IMR-90 (cell line): Measurements from ENCODE around the gene APBB1IP. TPM values are rescaled to one million over a fixed set of nuclear protein-coding genes. Genes with fewer than 3 reads are reported as not detected.

Source experiments
- ATAC-seq: fragments of 200-7000 bp; cut with Tn5 transposase; 2 replicates; pipeline ENCODE4 v1.9.1; 2020; ENCODE audit warnings: low read depth, mild to moderate bottlenecking, moderate library complexity
- BruUV-seq: library from RNA; stranded (reverse); fragments of 400-500 nt; replicated peaks from 2 replicates; lab custom pipeline; 2021; lab: Mats Ljungman, UMichigan
- CTCF ChIA-PET: fragments of 300-600 bp; formaldehyde crosslinking; extraction: SDS; loops from one replicate; lab custom pipeline; 2021; ENCODE audit warnings: antibody characterized with exemption; lab: Yijun Ruan, JAX
- POLR2A ChIA-PET: fragments of 300-600 bp; sonication (Branson Sonifier 250); formaldehyde crosslinking; loops from one replicate; lab custom pipeline; 2022; ENCODE audit warnings: antibody characterized with exemption; ENCODE audit not compliant: unreplicated experiment; lab: Charles Lee
- DNase-seq: peaks from one replicate; pipeline ENCODE4 v3.0.0; 2013
- H2AFZ ChIP-seq: replicated peaks from 2 replicates; pipeline ENCODE3; 2013; ENCODE audit warnings: low read length, mild to moderate bottlenecking; ENCODE audit not compliant: poor library complexity
- H2AK5ac ChIP-seq: 2 replicates; pipeline ENCODE4 v1.6.1; 2013; ENCODE audit warnings: low read depth, low read length, inconsistent platforms
- H2AK9ac ChIP-seq: replicated peaks from 2 replicates; pipeline ENCODE3; 2013; ENCODE audit warnings: mild to moderate bottlenecking, low read depth, low read length, moderate library complexity; ENCODE audit not compliant: poor library complexity
- H2BK120ac ChIP-seq: 2 replicates; pipeline ENCODE4 v1.6.1; 2013; ENCODE audit warnings: low read depth, low read length, inconsistent platforms
- H2BK15ac ChIP-seq: 3 replicates; pipeline ENCODE4 v1.6.1; 2013; ENCODE audit warnings: low read depth, low read length, inconsistent platforms
- H2BK20ac ChIP-seq: 2 replicates; pipeline ENCODE4 v1.6.1; 2013; ENCODE audit warnings: low read depth, mild to moderate bottlenecking, inconsistent platforms, low read length, moderate library complexity
- H2BK5ac ChIP-seq: 2 replicates; pipeline ENCODE4 v1.6.1; 2013; ENCODE audit warnings: mild to moderate bottlenecking, low read depth, low read length, inconsistent platforms; ENCODE audit not compliant: poor library complexity, severe bottlenecking
- H3K14ac ChIP-seq: replicated peaks from 2 replicates; pipeline ENCODE4 v1.6.1; 2013; ENCODE audit warnings: low read depth, low read length, inconsistent platforms
- H3K18ac ChIP-seq: 2 replicates; pipeline ENCODE4 v1.6.1; 2013; ENCODE audit warnings: low read depth, low read length, control low read depth
- H3K23ac ChIP-seq: 2 replicates; pipeline ENCODE4 v1.6.1; 2013; ENCODE audit warnings: low read depth, low read length, inconsistent platforms
- H3K27ac ChIP-seq: 2 replicates; pipeline ENCODE4 v1.5.1; 2013; ENCODE audit warnings: mild to moderate bottlenecking, control low read depth, low read length; ENCODE audit not compliant: insufficient read depth
- H3K27me3 ChIP-seq: 2 replicates; pipeline ENCODE4 v1.6.1; 2013; ENCODE audit warnings: low read length; ENCODE audit not compliant: control insufficient read depth, insufficient read depth
- H3K36me3 ChIP-seq: 2 replicates; pipeline ENCODE4 v1.6.1; 2013; ENCODE audit warnings: low read length, mixed read lengths; ENCODE audit not compliant: control insufficient read depth, insufficient read depth
- H3K4ac ChIP-seq: 2 replicates; pipeline ENCODE4 v1.6.1; 2013; ENCODE audit warnings: low read depth, low read length, inconsistent platforms
- H3K4me1 ChIP-seq: 2 replicates; pipeline ENCODE4 v1.6.1; 2013; ENCODE audit warnings: low read length, mixed read lengths; ENCODE audit not compliant: control insufficient read depth, insufficient read depth
- H3K4me2 ChIP-seq: 2 replicates; pipeline ENCODE4 v1.6.1; 2013; ENCODE audit warnings: low read depth, mild to moderate bottlenecking, control low read depth, low read length, moderate library complexity
- H3K4me3 ChIP-seq: 2 replicates; pipeline ENCODE4 v1.5.1; 2013; ENCODE audit warnings: low read depth, mild to moderate bottlenecking, control low read depth, low read length, moderate library complexity; ENCODE audit not compliant: insufficient read depth
- H3K56ac ChIP-seq: 2 replicates; pipeline ENCODE4 v1.6.1; 2013; ENCODE audit warnings: low read length, inconsistent platforms; ENCODE audit not compliant: insufficient read depth; ENCODE audit errors: extremely low read depth
- H3K79me1 ChIP-seq, 2 experiments: 2 replicates each; pipeline ENCODE4 v1.6.1; 2013; ENCODE audit warnings: low read length in 2 of 2, inconsistent platforms in 1 of 2, low read depth in 1 of 2
- H3K9ac ChIP-seq: 2 replicates; pipeline ENCODE4 v1.6.1; 2013; ENCODE audit warnings: low read depth, low read length, control low read depth
- H3K9me1 ChIP-seq: 2 replicates; pipeline ENCODE4 v1.6.1; 2013; ENCODE audit warnings: low read length, inconsistent platforms; ENCODE audit not compliant: insufficient read depth
- H3K9me3 ChIP-seq: 2 replicates; pipeline ENCODE4 v1.6.1; 2013; ENCODE audit warnings: low read length; ENCODE audit not compliant: control insufficient read depth, insufficient read depth
- H4K20me1 ChIP-seq: 2 replicates; pipeline ENCODE4 v1.6.1; 2013; ENCODE audit warnings: low read length, inconsistent platforms; ENCODE audit not compliant: insufficient read depth
- H4K5ac ChIP-seq: 2 replicates; pipeline ENCODE4 v1.6.1; 2013; ENCODE audit warnings: mild to moderate bottlenecking, low read depth, low read length, control low read depth
- H4K8ac ChIP-seq, 2 experiments: 2 replicates each; pipeline ENCODE4 v1.6.1; 2013; ENCODE audit warnings: low read depth in 2 of 2, low read length in 2 of 2, control low read depth in 1 of 2, inconsistent platforms in 1 of 2
- H4K91ac ChIP-seq: 2 replicates; pipeline ENCODE4 v1.6.1; 2013; ENCODE audit warnings: low read depth, low read length, inconsistent platforms; ENCODE audit not compliant: insufficient read depth
- BHLHE40 ChIP-seq: fragments of 150-350 bp; IDR thresholded peaks from 2 replicates; pipeline ENCODE4 v1.6.1; 2016; ENCODE audit warnings: mild to moderate bottlenecking, low read depth, low read length
- CEBPB ChIP-seq: IDR thresholded peaks from 2 replicates; pipeline ENCODE4 v1.6.1; 2012; ENCODE audit warnings: low read depth, low read length, improper control_type of control experiment
- CHD1 ChIP-seq: IDR thresholded peaks from 2 replicates; pipeline ENCODE4 v1.6.1; 2012; ENCODE audit warnings: low read depth, low read length, improper control_type of control experiment
- ELK1 ChIP-seq: fragments of 150-350 bp; IDR thresholded peaks from 2 replicates; pipeline ENCODE4 v1.6.1; 2016; ENCODE audit warnings: low read depth, mild to moderate bottlenecking, low read length, moderate library complexity, borderline replicate concordance
- FOS ChIP-seq: fragments of 150-350 bp; IDR thresholded peaks from 2 replicates; pipeline ENCODE4 v1.6.1; 2016; ENCODE audit warnings: low read depth, low read length
- MAFK ChIP-seq: IDR thresholded peaks from 2 replicates; pipeline ENCODE4 v1.6.1; 2012; ENCODE audit warnings: low read depth, low read length, improper control_type of control experiment
- MAZ ChIP-seq: IDR thresholded peaks from 2 replicates; pipeline ENCODE4 v1.6.1; 2012; ENCODE audit warnings: low read depth, mild to moderate bottlenecking, low read length, improper control_type of control experiment, moderate library complexity, borderline replicate concordance
- MXI1 ChIP-seq: IDR thresholded peaks from 2 replicates; pipeline ENCODE4 v1.6.1; 2012; ENCODE audit warnings: low read depth, mild to moderate bottlenecking, low read length, moderate library complexity, borderline replicate concordance
- NFE2L2 ChIP-seq: fragments of 150-350 bp; IDR thresholded peaks from 2 replicates; pipeline ENCODE4 v1.6.1; 2016; ENCODE audit warnings: low read depth, mild to moderate bottlenecking, low read length
- POLR2A ChIP-seq: IDR thresholded peaks from 2 replicates; pipeline ENCODE4 v1.6.1; 2012; ENCODE audit warnings: mild to moderate bottlenecking, low read depth, low read length
- RAD21 ChIP-seq: IDR thresholded peaks from 2 replicates; pipeline ENCODE4 v1.6.1; 2012; ENCODE audit warnings: low read length, improper control_type of control experiment
- RCOR1 ChIP-seq: IDR thresholded peaks from 2 replicates; pipeline ENCODE4 v1.6.1; 2012; ENCODE audit warnings: mild to moderate bottlenecking, low read length, improper control_type of control experiment; ENCODE audit not compliant: insufficient replicate concordance
- RFX5 ChIP-seq: IDR thresholded peaks from 2 replicates; pipeline ENCODE4 v1.8.0; 2012; ENCODE audit warnings: low read depth, mild to moderate bottlenecking, low read length, moderate library complexity
- SMC3 ChIP-seq: fragments of 150-350 bp; IDR thresholded peaks from 2 replicates; pipeline ENCODE4 v1.6.1; 2016; ENCODE audit warnings: low read depth, mild to moderate bottlenecking, antibody characterized with exemption, low read length, moderate library complexity
- USF2 ChIP-seq: fragments of 150-350 bp; IDR thresholded peaks from 2 replicates; pipeline ENCODE4 v1.6.1; 2017; ENCODE audit warnings: mild to moderate bottlenecking, antibody characterized with exemption, low read length, low read depth
- WGBS, 2 experiments: methylation state at CpG; one replicate each; pipeline versions ENCODE4 v1.1.5 to v1.1.7; 2013; ENCODE audit warnings: missing lambda C conversion rate in 2 of 2; ENCODE audit not compliant: insufficient read length in 1 of 2; ENCODE audit errors: extremely low coverage in 2 of 2; 5-methylcytosine and 5-hydroxymethylcytosine counted together
- dilution Hi-C: fragments of 300-500 bp; cut with HindIII; formaldehyde crosslinking; loops from one replicate; pipeline ENCODE4 v1.14.3; 2018; ENCODE audit warnings: low sequenced_read_pairs; ENCODE audit not compliant: unreplicated experiment
- in situ Hi-C: fragments of 300-500 bp; cut with MboI; formaldehyde crosslinking; loops from 3 replicates; pipeline ENCODE4 v1.14.3; 2019; ENCODE audit warnings: low sequenced_read_pairs, inconsistent platforms, mixed read lengths
- intact Hi-C: fragments of 100-400 bp; cut with micrococcal nuclease; formaldehyde crosslinking; loops from 2 replicates; pipeline ENCODE4 v1.10.0; 2022
- polyA plus RNA-seq, 3 experiments: library from polyadenylated mRNA; depleted of rRNA; stranded (reverse); fragments of >200 nt; gene quantifications; 2 replicates each; pipeline ENCODE4 v1.2.3, GENCODE V29; 2012; ENCODE audit warnings: low replicate concordance in 1 of 3
- total RNA-seq: library from RNA; depleted of rRNA; stranded (reverse); fragments of >200 nt; gene quantifications from 2 replicates; pipeline ENCODE4 v1.2.3, GENCODE V29; 2012
- TF ChIP-seq, protein P1 (sequence below): conservative IDR thresholded peaks from 2 replicates; pipeline ENCODE4 v1.5.1; 2012; ENCODE audit warnings: mild to moderate bottlenecking, low read depth, low read length, improper control_type of control experiment

Gene APBB1IP
- total and polyA plus RNA-seq, 2 of the 4 experiments (the other 2 are of a cell fraction), result not detected

GRCh38 chr10:26448706-26449435 is 10.7 kb downstream of the APBB1IP start:
- ChIA-PET CTCF (no interaction called here), POLR2A (no interaction called here)
- in situ Hi-C loops (no loop called here), intact Hi-C loops (no loop called here), dilution Hi-C loops (no loop called here)
- Histone ChIP-seq H4K91ac (no peak overlapping the region), H2AK9ac (no peak overlapping the region), H3K27me3 (no peaks in the 10 kb centered on the region), H3K9ac (no peak overlapping the region), H3K14ac (no peak overlapping the region), H2BK120ac (no peak overlapping the region), H3K4me1 (no peaks in the 10 kb centered on the region), H3K18ac (no peak overlapping the region), H2BK5ac (no peak overlapping the region), H3K4me3 (no peak overlapping the region), H3K36me3 (no peaks in the 10 kb centered on the region), H2AFZ (no peak overlapping the region), H4K8ac (no peak overlapping the region), H4K20me1 (no peaks in the 10 kb centered on the region), H2BK15ac (no peak overlapping the region), H3K23ac (no peak overlapping the region), H3K79me1 (no peaks in the 10 kb centered on the region), H3K9me1 (no peaks in the 10 kb centered on the region), H3K56ac (no peak overlapping the region), H3K9me3 (peaks cover 17% of the 10 kb centered on the region), H4K5ac (no peak overlapping the region), H3K4me2 (no peak overlapping the region), H3K27ac (no peak overlapping the region), H2BK20ac (no peak overlapping the region), H2AK5ac (no peak overlapping the region), H3K4ac (no peak overlapping the region)
- ATAC-seq (no peak), DNase-seq (no peak)
- WGBS, 2 experiments, result no CpG with 5 or more reads among the region's 8 CpGs
- TF ChIP-seq SMC3, result no peak
- TF ChIP-seq MXI1, result no peak
- TF ChIP-seq, protein P1, sequence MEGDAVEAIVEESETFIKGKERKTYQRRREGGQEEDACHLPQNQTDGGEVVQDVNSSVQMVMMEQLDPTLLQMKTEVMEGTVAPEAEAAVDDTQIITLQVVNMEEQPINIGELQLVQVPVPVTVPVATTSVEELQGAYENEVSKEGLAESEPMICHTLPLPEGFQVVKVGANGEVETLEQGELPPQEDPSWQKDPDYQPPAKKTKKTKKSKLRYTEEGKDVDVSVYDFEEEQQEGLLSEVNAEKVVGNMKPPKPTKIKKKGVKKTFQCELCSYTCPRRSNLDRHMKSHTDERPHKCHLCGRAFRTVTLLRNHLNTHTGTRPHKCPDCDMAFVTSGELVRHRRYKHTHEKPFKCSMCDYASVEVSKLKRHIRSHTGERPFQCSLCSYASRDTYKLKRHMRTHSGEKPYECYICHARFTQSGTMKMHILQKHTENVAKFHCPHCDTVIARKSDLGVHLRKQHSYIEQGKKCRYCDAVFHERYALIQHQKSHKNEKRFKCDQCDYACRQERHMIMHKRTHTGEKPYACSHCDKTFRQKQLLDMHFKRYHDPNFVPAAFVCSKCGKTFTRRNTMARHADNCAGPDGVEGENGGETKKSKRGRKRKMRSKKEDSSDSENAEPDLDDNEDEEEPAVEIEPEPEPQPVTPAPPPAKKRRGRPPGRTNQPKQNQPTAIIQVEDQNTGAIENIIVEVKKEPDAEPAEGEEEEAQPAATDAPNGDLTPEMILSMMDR, result no peak
- TF ChIP-seq CHD1, result no peak
- TF ChIP-seq NFE2L2, result no peak
- TF ChIP-seq RFX5, result no peak
- TF ChIP-seq RAD21, result no peak
- no peak for TF ChIP-seq CEBPB
- no peak for TF ChIP-seq USF2
- TF ChIP-seq FOS, result no peak
- TF ChIP-seq POLR2A, result no peak
- no peak for TF ChIP-seq RCOR1
- no peak for TF ChIP-seq MAFK
- no peak for TF ChIP-seq BHLHE40
- no peak for TF ChIP-seq ELK1
- no peak for TF ChIP-seq MAZ
- no TSS peak for BruUV-seq
